ENCODE measurements around the gene LYSET. TPM values are rescaled to one million over a fixed set of nuclear protein-coding genes. Genes with fewer than 3 reads are reported as not detected.

LYSET gene
- total and polyA plus RNA-seq, 2 of the 4 experiments (the other 2 are of a cell fraction), result 6.3 to 10.2 TPM

- in situ Hi-C loops (cut with MboI; ENCODE audit: low sequenced_read_pairs) (no loop called here), dilution Hi-C loops (cut with HindIII; ENCODE audit: low sequenced_read_pairs, unreplicated experiment) (no loop called here), intact Hi-C loops (cut with micrococcal nuclease) (no loop called here)
- Histone ChIP-seq H3K9me3 (ENCODE audit: control insufficient read depth, insufficient read depth, low read length) (no peaks in the 10 kb centered on the region), H2AFZ (replicated peaks; ENCODE audit: low read length, poor library complexity) (no peak overlapping the region), H4K20me1 (ENCODE audit: insufficient read depth, low read length) (no peaks in the 10 kb centered on the region), H3K4me3 (ENCODE audit: insufficient read depth, low read depth, low read length) (no peak overlapping the region), H3K56ac (ENCODE audit: extremely low read depth, insufficient read depth, low read length) (no peak overlapping the region), H2AK5ac (ENCODE audit: low read depth, low read length) (no peak overlapping the region), H3K79me1 (ENCODE audit: low read depth in 1 of 2, low read length in 2 of 2) (peaks cover 7 to 22% of the 10 kb centered on the region in 2 experiments), H3K27me3 (ENCODE audit: control insufficient read depth, insufficient read depth, low read length) (no peaks in the 10 kb centered on the region), H3K36me3 (ENCODE audit: control insufficient read depth, insufficient read depth, low read length) (0 out of 2 replicates have a peak, but pooled peaks cover 1% of the 10 kb centered on the region), H3K9me1 (ENCODE audit: insufficient read depth, low read length) (no peaks in the 10 kb centered on the region; the same call in 1 of the 2 replicates), H3K9ac (ENCODE audit: low read depth, low read length) (no peak overlapping the region), H3K27ac (ENCODE audit: insufficient read depth, low read length) (no peak overlapping the region), H2BK15ac (ENCODE audit: low read depth, low read length) (no peak overlapping the region), H4K5ac (ENCODE audit: low read depth, low read length) (no peak overlapping the region), H3K14ac (replicated peaks; ENCODE audit: low read depth, low read length) (no peak overlapping the region), H2AK9ac (replicated peaks; ENCODE audit: low read depth, low read length, poor library complexity) (no peak overlapping the region), H2BK120ac (ENCODE audit: low read depth, low read length) (no peak overlapping the region), H3K4me2 (ENCODE audit: low read depth, low read length) (no peak overlapping the region), H3K18ac (ENCODE audit: low read depth, low read length) (no peak overlapping the region), H4K91ac (ENCODE audit: insufficient read depth, low read depth, low read length) (no peak overlapping the region), H4K8ac (ENCODE audit: low read depth in 2 of 2, low read length in 2 of 2) (no peak overlapping the region), H3K23ac (ENCODE audit: low read depth, low read length) (no peak overlapping the region), H3K4ac (ENCODE audit: low read depth, low read length) (no peak overlapping the region), H3K4me1 (ENCODE audit: control insufficient read depth, insufficient read depth, low read length) (peaks cover 2% of the 10 kb centered on the region; the same call in 1 of the 2 replicates), H2BK5ac (ENCODE audit: low read depth, low read length, poor library complexity, severe bottlenecking) (no peak overlapping the region), H2BK20ac (ENCODE audit: low read depth, low read length) (no peak overlapping the region)
- CTCF ChIA-PET, result no interaction called here
- WGBS, 2 experiments (ENCODE audit: extremely low coverage in 2 of 2, insufficient read length in 1 of 2), result no CpG with 5 or more reads among the region's 7 CpGs
- DNase-seq, result no peak
- POLR2A ChIA-PET (ENCODE audit: unreplicated experiment), result no interaction called here
- BruUV-seq (replicated peaks), result no TSS peak
- TF ChIP-seq USF2 (IDR thresholded peaks at IDR 0.05; ENCODE audit: low read depth, low read length) (no peak), MXI1 (IDR thresholded peaks at IDR 0.05; ENCODE audit: borderline replicate concordance, low read depth, low read length) (no peak), RFX5 (IDR thresholded peaks at IDR 0.05; ENCODE audit: low read depth, low read length) (no peak), SMC3 (IDR thresholded peaks at IDR 0.05; ENCODE audit: low read depth, low read length) (no peak), NFE2L2 (IDR thresholded peaks at IDR 0.05; ENCODE audit: low read depth, low read length) (no peak), MAFK (IDR thresholded peaks at IDR 0.05; ENCODE audit: low read depth, low read length) (no peak), RAD21 (IDR thresholded peaks at IDR 0.05; ENCODE audit: low read length) (no peak), MAZ (IDR thresholded peaks at IDR 0.05; ENCODE audit: borderline replicate concordance, low read depth, low read length) (no peak), POLR2A (IDR thresholded peaks at IDR 0.05; ENCODE audit: low read depth, low read length) (no peak), CEBPB (IDR thresholded peaks at IDR 0.05; ENCODE audit: low read depth, low read length) (no peak), RCOR1 (IDR thresholded peaks at IDR 0.05; ENCODE audit: insufficient replicate concordance, low read length) (no peak), FOS (IDR thresholded peaks at IDR 0.05; ENCODE audit: low read depth, low read length) (no peak)
- TF ChIP-seq, protein P1, sequence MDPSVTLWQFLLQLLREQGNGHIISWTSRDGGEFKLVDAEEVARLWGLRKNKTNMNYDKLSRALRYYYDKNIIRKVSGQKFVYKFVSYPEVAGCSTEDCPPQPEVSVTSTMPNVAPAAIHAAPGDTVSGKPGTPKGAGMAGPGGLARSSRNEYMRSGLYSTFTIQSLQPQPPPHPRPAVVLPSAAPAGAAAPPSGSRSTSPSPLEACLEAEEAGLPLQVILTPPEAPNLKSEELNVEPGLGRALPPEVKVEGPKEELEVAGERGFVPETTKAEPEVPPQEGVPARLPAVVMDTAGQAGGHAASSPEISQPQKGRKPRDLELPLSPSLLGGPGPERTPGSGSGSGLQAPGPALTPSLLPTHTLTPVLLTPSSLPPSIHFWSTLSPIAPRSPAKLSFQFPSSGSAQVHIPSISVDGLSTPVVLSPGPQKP (IDR thresholded peaks at IDR 0.05; ENCODE audit: borderline replicate concordance, low read depth, low read length), result no peak
- TF ChIP-seq, protein P2, sequence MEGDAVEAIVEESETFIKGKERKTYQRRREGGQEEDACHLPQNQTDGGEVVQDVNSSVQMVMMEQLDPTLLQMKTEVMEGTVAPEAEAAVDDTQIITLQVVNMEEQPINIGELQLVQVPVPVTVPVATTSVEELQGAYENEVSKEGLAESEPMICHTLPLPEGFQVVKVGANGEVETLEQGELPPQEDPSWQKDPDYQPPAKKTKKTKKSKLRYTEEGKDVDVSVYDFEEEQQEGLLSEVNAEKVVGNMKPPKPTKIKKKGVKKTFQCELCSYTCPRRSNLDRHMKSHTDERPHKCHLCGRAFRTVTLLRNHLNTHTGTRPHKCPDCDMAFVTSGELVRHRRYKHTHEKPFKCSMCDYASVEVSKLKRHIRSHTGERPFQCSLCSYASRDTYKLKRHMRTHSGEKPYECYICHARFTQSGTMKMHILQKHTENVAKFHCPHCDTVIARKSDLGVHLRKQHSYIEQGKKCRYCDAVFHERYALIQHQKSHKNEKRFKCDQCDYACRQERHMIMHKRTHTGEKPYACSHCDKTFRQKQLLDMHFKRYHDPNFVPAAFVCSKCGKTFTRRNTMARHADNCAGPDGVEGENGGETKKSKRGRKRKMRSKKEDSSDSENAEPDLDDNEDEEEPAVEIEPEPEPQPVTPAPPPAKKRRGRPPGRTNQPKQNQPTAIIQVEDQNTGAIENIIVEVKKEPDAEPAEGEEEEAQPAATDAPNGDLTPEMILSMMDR (conservative IDR thresholded peaks at IDR 0.05; ENCODE audit: low read depth, low read length), result no peak
- ATAC-seq (ENCODE audit: low read depth), result no peak
Measured at GRCh38 chr14:93201155-93201704, 16.1 kb downstream of the LYSET start.

Measured in IMR-90 (cell line).